Heart left ventricle (tissue), 13 donors: Measurements from ENCODE around the gene ZFAND6.

Experiments
- POLR2A ChIP-seq, 2 donors: fragments of 450-650 bp; IDR thresholded peaks; one replicate each; pipeline ENCODE4 v1.6.1; 2017; ENCODE audit warnings: antibody characterized with exemption in 2 of 2, mild to moderate bottlenecking in 2 of 2, moderate library complexity in 2 of 2
- TF ChIP-seq, protein P1 (sequence below), 12 donors: fragments of 200-600 bp; sonication (generic) in 4 of 12; IDR thresholded peaks; one replicate each; pipeline versions ENCODE4 v1.5.0 to v1.8.0; 2018 to 2022; ENCODE audit warnings: antibody characterized with exemption in 12 of 12, mild to moderate bottlenecking in 5 of 12
- donor health status: ischemic (EF 13 %, LVEDD 7.1; RV severe dilation, severe dysfunction).
- donor health status: DM: no; HTN: yes; CAD: no.
- donor health status: DM: no; HTN: no; CAD: no.
- donor health status: ischemic (EF 25% LVEDD 6.9; RV normal size, moderate dysfunction).
- donor health status: ischemic (EF 25% LVEDD 5.7; RV mildly dilated, moderate dysfunction).
- donor health status: ischemic (EF 35%, LVEDD 5.7; RV mildly dilated, moderate dysfunction).
- donor health status: nonischemic (EF 11% LVEDD 7.7; RV severe dilation, severe dysfunction).
- donor health status: DM: yes; HTN: yes; CAD: no.
- donor health status: PGD.
- donor health status: ischemic (EF 29% LVEDD 5.4; RV normal size, mild dysfunction).
- donor health status: nonischemic (EF 23%, LVEDD 6.1; RV moderate dilation, normal function).

- TF ChIP-seq, protein P1, sequence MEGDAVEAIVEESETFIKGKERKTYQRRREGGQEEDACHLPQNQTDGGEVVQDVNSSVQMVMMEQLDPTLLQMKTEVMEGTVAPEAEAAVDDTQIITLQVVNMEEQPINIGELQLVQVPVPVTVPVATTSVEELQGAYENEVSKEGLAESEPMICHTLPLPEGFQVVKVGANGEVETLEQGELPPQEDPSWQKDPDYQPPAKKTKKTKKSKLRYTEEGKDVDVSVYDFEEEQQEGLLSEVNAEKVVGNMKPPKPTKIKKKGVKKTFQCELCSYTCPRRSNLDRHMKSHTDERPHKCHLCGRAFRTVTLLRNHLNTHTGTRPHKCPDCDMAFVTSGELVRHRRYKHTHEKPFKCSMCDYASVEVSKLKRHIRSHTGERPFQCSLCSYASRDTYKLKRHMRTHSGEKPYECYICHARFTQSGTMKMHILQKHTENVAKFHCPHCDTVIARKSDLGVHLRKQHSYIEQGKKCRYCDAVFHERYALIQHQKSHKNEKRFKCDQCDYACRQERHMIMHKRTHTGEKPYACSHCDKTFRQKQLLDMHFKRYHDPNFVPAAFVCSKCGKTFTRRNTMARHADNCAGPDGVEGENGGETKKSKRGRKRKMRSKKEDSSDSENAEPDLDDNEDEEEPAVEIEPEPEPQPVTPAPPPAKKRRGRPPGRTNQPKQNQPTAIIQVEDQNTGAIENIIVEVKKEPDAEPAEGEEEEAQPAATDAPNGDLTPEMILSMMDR (IDR thresholded peaks at IDR 0.05) = no peak
- TF ChIP-seq POLR2A (IDR thresholded peaks at IDR 0.05) = no peak
These were observed 99.8 kb downstream of the ZFAND6 start for GRCh38 chr15:80159301-80159700.
